ENCODE results near the gene RPS2.
A peak's percentile ranks its signal among the peaks of the same experiment; 100 is the strongest.

The RPS2 gene

GRCh38 chr16:1980770-1981087 is 16.1 kb upstream of the RPS2 start:
- DNase-seq, result no peak

GRCh38 chr16:1980030-1980769 is 15.6 kb upstream of the RPS2 start:
- no peak for DNase-seq

GRCh38 chr16:1979271-1980029 is 14.8 kb upstream of the RPS2 start:
- no peak for DNase-seq

- no peak for DNase-seq
Observed at GRCh38 chr16:1978476-1979120, 14.0 kb upstream of the RPS2 start.

- no peak for DNase-seq
Observed at GRCh38 chr16:1977875-1978268, 13.2 kb upstream of the RPS2 start.

- DNase-seq, result no peak
Observed at GRCh38 chr16:1976951-1977874, 12.6 kb upstream of the RPS2 start.

GRCh38 chr16:1976216-1976520 is 11.5 kb upstream of the RPS2 start:
- DNase-seq, result no peak

- DNase-seq, result no peak
Observed at GRCh38 chr16:1975432-1976215, 11.0 kb upstream of the RPS2 start.

- DNase-seq, result no peak
Observed at GRCh38 chr16:1974157-1975070, 9.8 kb upstream of the RPS2 start.

- DNase-seq, result no peak
Observed at GRCh38 chr16:1973461-1974156, 9.0 kb upstream of the RPS2 start.

- peak; percentile 11 for DNase-seq
Observed at GRCh38 chr16:1972490-1972877, 7.9 kb upstream of the RPS2 start.

- DNase-seq, result peak; percentile 96
Observed at GRCh38 chr16:1971796-1972489, 7.3 kb upstream of the RPS2 start, which contains the start of gene TBL3. TBL3 (plus strand) TSS chr16:1972053; CDS start chr16:1972165, 112 bp downstream.

GRCh38 chr16:1968146-1968953 is 3.7 kb upstream of the RPS2 start:
- no peak for DNase-seq

- DNase-seq, result no peak
Observed at GRCh38 chr16:1966460-1966859, 1.8 kb upstream of the RPS2 start, which contains the start of gene RNF151. RNF151 (plus strand) TSS chr16:1966856; CDS start chr16:1966882, 26 bp downstream.

- no peak for DNase-seq
Observed at GRCh38 chr16:1965396-1966001, 873 bp upstream of the RPS2 start.

- peak; percentile 68 for DNase-seq
Observed at GRCh38 chr16:1963806-1964505, 670 bp downstream of the RPS2 start.
